HEK293T (cell line): ENCODE measurements around the gene SMAP1.

Source experiments
- CTCF ChIA-PET: fragments of 350-600 bp; formaldehyde crosslinking; extraction: SDS; loops from one replicate; lab custom pipeline; 2021; ENCODE audit warnings: antibody characterized with exemption, inconsistent platforms; lab: Yijun Ruan, JAX
- POLR2A ChIA-PET: fragments of 350-600 bp; formaldehyde crosslinking; extraction: SDS; loops from one replicate; lab custom pipeline; 2020; ENCODE audit warnings: antibody characterized with exemption, inconsistent platforms; lab: Yijun Ruan, JAX
- DNase-seq: peaks from one replicate; pipeline ENCODE4 v3.0.0; 2012; ENCODE audit warnings: mixed read lengths; ENCODE audit errors: extremely low spot score
- ARNT ChIP-seq: fragments of 450-650 bp; IDR thresholded peaks from 2 replicates; pipeline ENCODE4 v1.6.1; 2017; ENCODE audit warnings: mild to moderate bottlenecking
- BHLHE40 ChIP-seq: fragments of 450-650 bp; IDR thresholded peaks from 2 replicates; pipeline ENCODE4 v1.6.1; 2016; ENCODE audit warnings: mild to moderate bottlenecking, moderate library complexity, borderline replicate concordance
- CTBP1 ChIP-seq: fragments of 450-650 bp; IDR thresholded peaks from 2 replicates; pipeline ENCODE4 v1.6.1; 2016; ENCODE audit warnings: borderline replicate concordance
- ELF4 ChIP-seq: fragments of 450-650 bp; IDR thresholded peaks from 2 replicates; pipeline ENCODE4 v1.6.1; 2017; ENCODE audit warnings: antibody characterized with exemption
- FOXA1 ChIP-seq: fragments of 450-650 bp; IDR thresholded peaks from 2 replicates; pipeline ENCODE4 v1.6.1; 2016; ENCODE audit warnings: mild to moderate bottlenecking
- FOXM1 ChIP-seq: fragments of 450-650 bp; IDR thresholded peaks from 2 replicates; pipeline ENCODE4 v1.6.1; 2017; ENCODE audit warnings: mild to moderate bottlenecking, borderline replicate concordance
- HDGF ChIP-seq: fragments of 450-650 bp; IDR thresholded peaks from 2 replicates; pipeline ENCODE4 v1.6.1; 2017; ENCODE audit warnings: antibody characterized with exemption, borderline replicate concordance
- L3MBTL2 ChIP-seq: fragments of 450-650 bp; conservative IDR thresholded peaks from 2 replicates; pipeline ENCODE4 v1.6.1; 2016; ENCODE audit warnings: mild to moderate bottlenecking
- LEF1 ChIP-seq: fragments of 450-650 bp; IDR thresholded peaks from 2 replicates; pipeline ENCODE4 v1.6.1; 2017; ENCODE audit warnings: mild to moderate bottlenecking, borderline replicate concordance
- NFRKB ChIP-seq: fragments of 450-650 bp; IDR thresholded peaks from 2 replicates; pipeline ENCODE4 v1.6.1; 2016; ENCODE audit warnings: mild to moderate bottlenecking, moderate library complexity
- SP1 ChIP-seq: fragments of 450-650 bp; IDR thresholded peaks from 2 replicates; pipeline ENCODE4 v1.6.1; 2017
- SUZ12 ChIP-seq: fragments of 450-650 bp; IDR thresholded peaks from 2 replicates; pipeline ENCODE4 v1.6.1; 2016; ENCODE audit warnings: mild to moderate bottlenecking
- TARDBP ChIP-seq: fragments of 450-650 bp; IDR thresholded peaks from 2 replicates; pipeline ENCODE4 v1.6.1; 2016
- ZNF384 ChIP-seq: fragments of 450-650 bp; IDR thresholded peaks from 2 replicates; pipeline ENCODE4 v1.6.1; 2016
- TF ChIP-seq, protein P1 (sequence below): fragments of 450-650 bp; IDR thresholded peaks from 2 replicates; pipeline ENCODE4 v1.6.1; 2016

The SMAP1 gene

DNA sequence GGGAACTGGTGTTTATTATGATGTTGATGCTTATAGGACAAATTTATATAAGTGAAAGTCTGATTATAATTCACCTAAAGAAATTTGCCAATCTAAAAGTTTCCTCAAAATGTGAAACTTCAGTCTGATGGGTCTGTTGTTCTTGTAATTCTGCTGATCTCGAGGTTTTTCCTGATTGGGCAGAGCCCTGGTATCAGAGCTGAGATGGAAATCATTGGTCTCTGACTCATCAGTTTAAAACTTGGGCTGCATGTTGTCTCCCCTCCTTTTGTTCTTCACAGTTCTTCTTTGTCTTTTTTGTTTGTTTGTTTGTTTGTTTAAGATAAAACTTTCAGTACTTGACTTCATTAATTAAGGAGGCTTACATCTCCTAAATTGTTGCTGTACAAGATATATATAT lies 5.9 kb downstream of the SMAP1 start:
- no peak for DNase-seq
- CTCF ChIA-PET = no interaction called here
- TF ChIP-seq, protein P1, sequence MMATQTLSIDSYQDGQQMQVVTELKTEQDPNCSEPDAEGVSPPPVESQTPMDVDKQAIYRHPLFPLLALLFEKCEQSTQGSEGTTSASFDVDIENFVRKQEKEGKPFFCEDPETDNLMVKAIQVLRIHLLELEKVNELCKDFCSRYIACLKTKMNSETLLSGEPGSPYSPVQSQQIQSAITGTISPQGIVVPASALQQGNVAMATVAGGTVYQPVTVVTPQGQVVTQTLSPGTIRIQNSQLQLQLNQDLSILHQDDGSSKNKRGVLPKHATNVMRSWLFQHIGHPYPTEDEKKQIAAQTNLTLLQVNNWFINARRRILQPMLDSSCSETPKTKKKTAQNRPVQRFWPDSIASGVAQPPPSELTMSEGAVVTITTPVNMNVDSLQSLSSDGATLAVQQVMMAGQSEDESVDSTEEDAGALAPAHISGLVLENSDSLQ = no peak
- TF ChIP-seq SP1 = no peak
- TF ChIP-seq FOXA1 = no peak
- no peak for TF ChIP-seq CTBP1
- no peak for TF ChIP-seq HDGF
- TF ChIP-seq TARDBP = no peak
- no peak for TF ChIP-seq ZNF384
- POLR2A ChIA-PET = no interaction called here

DNA sequence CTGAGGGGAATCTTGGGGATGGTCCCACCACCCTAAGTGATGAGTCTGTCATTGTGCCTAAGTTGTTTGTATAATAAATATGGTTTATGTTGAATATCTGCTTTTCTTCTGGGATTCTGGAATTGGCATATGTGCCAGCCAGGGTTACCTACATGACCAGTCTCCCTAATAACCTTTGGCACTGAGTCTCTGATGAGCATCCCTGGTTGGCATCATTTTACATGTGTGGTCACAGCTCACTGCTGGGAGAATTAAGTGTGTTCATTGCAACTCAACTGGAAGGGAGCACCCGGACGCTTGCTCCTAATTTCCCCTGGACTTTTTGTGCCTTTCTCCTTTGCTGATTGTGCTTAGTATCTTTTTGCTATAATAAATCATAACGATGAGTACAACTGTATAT lies 8.1 kb downstream of the SMAP1 start:
- ChIA-PET CTCF (no interaction called here), POLR2A (no interaction called here)
- TF ChIP-seq LEF1 (no peak), ELF4 (no peak)
- no peak for DNase-seq

DNA sequence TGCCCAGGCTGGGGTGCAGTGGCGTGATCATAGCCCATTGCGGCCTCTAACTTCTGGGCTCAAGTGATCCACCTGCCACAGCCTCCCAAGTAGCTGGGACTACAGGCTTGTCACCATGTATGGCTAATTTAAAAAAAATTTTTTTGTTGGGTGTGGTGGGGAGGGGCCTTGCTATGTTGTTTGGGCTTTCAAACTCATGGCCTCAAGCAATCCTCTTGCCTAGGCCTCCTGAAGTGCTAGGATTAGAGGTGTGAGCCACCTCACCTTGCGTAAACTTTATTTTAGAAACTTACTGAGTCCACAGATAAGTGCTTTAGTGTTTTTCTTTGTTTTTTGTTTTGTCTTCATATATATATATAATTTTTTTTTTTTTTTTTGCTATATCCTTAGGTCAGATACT lies 9.1 kb downstream of the SMAP1 start:
- TF ChIP-seq BHLHE40 (no peak), SUZ12 (no peak), ELF4 (no peak), HDGF (no peak), FOXA1 (no peak), SP1 (no peak), CTBP1 (no peak), TARDBP (no peak)
- TF ChIP-seq, protein P1 = no peak
- ChIA-PET POLR2A (no interaction called here), CTCF (interaction anchor here (0.7 kb wide), 1 partner anchor 338 kb away, joined by 7 read pairs; no protein-coding TSS in a partner anchor)

DNA sequence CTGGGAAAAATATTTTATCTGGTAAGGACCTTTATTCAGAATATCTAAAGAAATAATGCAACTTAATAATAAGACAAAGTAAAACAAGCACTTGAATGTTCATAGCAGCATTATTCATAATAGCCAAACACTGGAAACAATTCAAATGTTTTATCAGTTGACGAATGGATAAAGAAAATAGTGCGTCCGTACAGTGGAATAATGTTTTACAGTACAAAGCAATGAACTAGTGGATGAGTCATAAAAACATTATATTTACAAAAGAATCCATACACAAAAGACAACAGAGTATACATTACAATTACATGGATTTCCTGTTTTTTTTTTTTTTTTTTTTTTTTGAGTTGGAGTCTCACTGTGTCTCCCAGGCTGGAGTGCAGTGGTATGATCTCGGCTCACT lies 12.7 kb downstream of the SMAP1 start:
- ChIA-PET CTCF (no interaction called here), POLR2A (interaction anchor here (1.5 kb wide), 1 partner anchor 267 kb away, joined by 3 read pairs; the partner anchor contains the start of gene FAM135A)
- TF ChIP-seq SUZ12 (no peak), ZNF384 (0 out of 2 replicates have a peak, but pooled peaks have one; percentile 29)
- DNase-seq = no peak

More for the DNA sequence above, 9.1 kb downstream of the SMAP1 start:
- no peak for DNase-seq

DNA sequence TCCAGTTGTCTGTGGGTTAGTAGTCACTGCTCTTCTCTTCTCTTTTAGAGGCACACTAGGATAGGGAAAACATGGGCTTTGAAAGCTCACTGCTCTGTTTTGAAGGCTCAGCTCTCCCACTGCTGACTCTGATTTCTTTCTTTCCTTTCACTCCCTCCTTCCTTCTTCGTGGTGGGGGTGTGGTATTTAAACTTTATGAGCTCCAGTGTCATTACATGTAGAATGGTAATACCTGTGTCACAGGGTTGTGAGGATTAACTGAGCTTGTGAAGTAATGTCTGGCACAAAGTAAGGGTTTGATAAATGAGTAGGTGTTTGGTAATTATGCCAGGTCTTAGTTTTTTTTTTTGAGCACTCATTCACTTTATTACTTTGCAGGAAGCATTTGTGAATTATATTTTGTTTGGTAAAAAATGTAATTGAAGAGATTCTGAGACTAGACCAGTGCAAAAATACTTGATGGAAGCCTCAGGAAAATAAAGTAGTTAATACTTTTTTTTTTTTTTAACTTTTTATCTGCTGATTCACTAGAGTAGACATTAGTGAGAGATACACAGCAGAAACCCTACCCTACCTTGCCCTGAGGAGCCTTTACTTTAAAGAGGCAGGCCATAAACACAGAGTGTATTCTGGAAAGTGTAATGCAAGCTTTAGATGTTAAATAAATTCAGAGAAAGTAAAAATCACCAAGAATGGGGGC lies 17.3 kb downstream of the SMAP1 start:
- TF ChIP-seq TARDBP (no peak), ELF4 (no peak), LEF1 (no peak), HDGF (no peak), ARNT (no peak), SUZ12 (no peak), SP1 (no peak), NFRKB (no peak), CTBP1 (no peak), FOXM1 (no peak)
- TF ChIP-seq, protein P1 = no peak
- no peak for DNase-seq
- ChIA-PET CTCF (interaction anchor here (0.6 to 1.9 kb wide), 4 partner anchors 16 to 464 kb away, joined by 3 to 17 read pairs (median 5); no protein-coding TSS in a partner anchor), POLR2A (interaction anchor here (1.1 to 2.0 kb wide), 2 partner anchors 17 to 119 kb away, joined by 3 to 10 read pairs; partner anchors contain the start of genes SDHAF4 and SMAP1)

DNA sequence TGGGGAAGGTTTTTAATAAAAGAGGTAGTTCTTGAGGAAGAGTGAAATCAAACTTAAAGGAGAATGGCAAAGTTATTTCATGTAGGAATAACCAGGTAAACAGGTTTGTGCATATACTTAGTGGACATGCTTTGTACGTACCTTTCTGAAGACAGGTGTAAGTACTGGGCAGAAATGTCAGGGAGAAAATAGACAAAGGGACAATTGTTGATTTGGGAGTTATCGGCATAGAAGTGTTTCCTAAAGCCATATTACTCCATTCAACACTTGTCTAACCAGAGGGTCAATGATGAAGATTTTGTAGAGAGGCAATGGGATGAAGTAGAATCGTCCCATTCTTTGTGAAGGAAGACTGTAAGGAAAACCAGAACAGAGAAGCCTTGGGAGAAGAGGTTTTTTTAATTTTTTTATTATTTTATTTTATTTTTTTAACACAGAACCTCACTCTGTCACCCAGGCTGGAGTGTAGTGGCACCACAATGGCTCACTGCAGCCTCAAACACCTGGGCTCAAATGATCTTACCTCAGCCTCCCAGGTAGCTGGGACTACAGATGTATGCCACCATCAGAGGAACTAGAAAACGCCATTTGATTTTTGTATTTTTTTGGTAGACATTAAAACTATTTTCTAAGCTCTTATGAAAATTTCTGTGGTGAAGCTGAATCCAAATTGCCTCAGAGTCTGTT lies 18.0 kb downstream of the SMAP1 start:
- POLR2A ChIA-PET = interaction anchor here (2.0 kb wide), 1 partner anchor 18 kb away, joined by 10 read pairs; the partner anchor contains the start of gene SMAP1
- CTCF ChIA-PET = interaction anchor here (1.3 to 2.0 kb wide), 4 partner anchors 15 to 465 kb away, joined by 3 to 10 read pairs (median 5); no protein-coding TSS in a partner anchor
- DNase-seq = no peak
- TF ChIP-seq L3MBTL2 (no peak), NFRKB (no peak), TARDBP (no peak), LEF1 (no peak), SP1 (no peak), ELF4 (no peak), BHLHE40 (no peak), FOXA1 (no peak), HDGF (no peak), SUZ12 (no peak)
- TF ChIP-seq, protein P1 = no peak
